BLaER1 (cell line): ENCODE data around the gene RETSAT.

Experiments
- H3K27ac ChIP-seq: shearing (Covaris generic); formaldehyde crosslinking; 2 replicates; pipeline ENCODE4 v1.8.1; 2022
- H3K27me3 ChIP-seq: shearing (Covaris generic); formaldehyde crosslinking; 2 replicates; pipeline ENCODE4 v1.8.1; 2022
- H3K36me3 ChIP-seq: shearing (Covaris generic); formaldehyde crosslinking; 2 replicates; pipeline ENCODE4 v1.8.1; 2022
- H3K4me1 ChIP-seq: shearing (Covaris generic); formaldehyde crosslinking; 2 replicates; pipeline ENCODE4 v1.8.1; 2022
- H3K4me2 ChIP-seq: shearing (Covaris generic); formaldehyde crosslinking; 2 replicates; pipeline ENCODE4 v1.8.1; 2022
- H3K4me3 ChIP-seq: shearing (Covaris generic); formaldehyde crosslinking; 2 replicates; pipeline ENCODE4 v1.8.1; 2022
- H3K9ac ChIP-seq: shearing (Covaris generic); formaldehyde crosslinking; 2 replicates; pipeline ENCODE4 v1.8.1; 2022
- H3K9me3 ChIP-seq: shearing (Covaris generic); formaldehyde crosslinking; 2 replicates; pipeline ENCODE4 v1.8.1; 2022
- H4K20me1 ChIP-seq: shearing (Covaris generic); formaldehyde crosslinking; 2 replicates; pipeline ENCODE4 v1.8.1; 2022
- Cebpa-rat ChIP-seq: shearing (Covaris generic); IDR thresholded peaks from 2 replicates; pipeline ENCODE4 v1.8.1; 2022

Gene RETSAT

DNA sequence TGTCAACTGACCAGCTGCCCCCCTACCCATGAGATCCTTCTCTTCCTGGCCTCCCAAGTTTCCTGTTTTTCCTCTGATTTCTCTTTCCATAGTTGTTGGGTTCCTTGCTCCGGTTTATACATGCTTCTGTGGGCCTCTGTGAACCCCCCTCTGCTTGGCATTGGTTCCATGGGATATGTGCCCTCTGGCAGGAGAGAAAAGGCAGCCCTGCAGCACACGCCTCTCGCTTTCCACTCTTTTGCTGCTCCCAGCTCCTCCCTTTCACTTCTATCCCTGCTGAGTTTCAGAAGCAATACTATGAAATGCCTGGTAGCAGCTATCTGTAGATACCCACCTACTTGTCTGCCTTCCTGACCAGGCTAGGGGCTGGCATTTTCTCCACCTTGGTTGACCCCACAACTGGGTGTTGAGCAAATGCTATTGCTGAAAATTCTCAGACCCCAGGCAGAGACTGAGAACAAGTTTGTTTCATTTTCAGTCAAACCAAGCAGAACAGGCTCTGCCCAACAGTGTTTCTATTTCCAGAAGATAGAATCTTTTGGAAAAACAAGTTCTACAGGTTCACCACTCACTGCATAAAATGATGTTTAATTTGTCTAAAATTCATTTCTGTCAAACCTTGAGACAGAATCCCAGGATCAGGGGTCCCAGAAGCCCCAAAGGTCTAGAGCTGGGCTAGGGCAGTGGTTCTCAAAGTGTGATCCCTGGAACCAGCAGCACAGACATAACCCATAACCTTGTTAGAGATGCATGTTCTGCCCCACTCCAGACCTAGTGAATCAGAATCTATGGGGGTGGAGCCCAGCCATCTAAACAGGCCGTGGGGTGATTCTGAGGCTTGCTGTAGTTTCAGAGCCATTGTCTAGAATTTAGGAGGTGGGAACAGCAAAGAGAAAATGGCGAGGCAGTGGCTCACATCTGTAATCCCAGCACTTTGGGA, 42.5 kb upstream of the RETSAT start:
- Histone ChIP-seq H3K9ac (no peak overlapping the region), H4K20me1 (no peaks in the 10 kb centered on the region), H3K4me1 (peaks cover 33% of the 10 kb centered on the region), H3K27ac (no peak overlapping the region), H3K9me3 (no peaks in the 10 kb centered on the region), H3K36me3 (peaks cover 83% of the 10 kb centered on the region), H3K4me2 (no peak overlapping the region), H3K27me3 (no peaks in the 10 kb centered on the region), H3K4me3 (no peak overlapping the region)
- TF ChIP-seq Cebpa-rat: no peak

DNA sequence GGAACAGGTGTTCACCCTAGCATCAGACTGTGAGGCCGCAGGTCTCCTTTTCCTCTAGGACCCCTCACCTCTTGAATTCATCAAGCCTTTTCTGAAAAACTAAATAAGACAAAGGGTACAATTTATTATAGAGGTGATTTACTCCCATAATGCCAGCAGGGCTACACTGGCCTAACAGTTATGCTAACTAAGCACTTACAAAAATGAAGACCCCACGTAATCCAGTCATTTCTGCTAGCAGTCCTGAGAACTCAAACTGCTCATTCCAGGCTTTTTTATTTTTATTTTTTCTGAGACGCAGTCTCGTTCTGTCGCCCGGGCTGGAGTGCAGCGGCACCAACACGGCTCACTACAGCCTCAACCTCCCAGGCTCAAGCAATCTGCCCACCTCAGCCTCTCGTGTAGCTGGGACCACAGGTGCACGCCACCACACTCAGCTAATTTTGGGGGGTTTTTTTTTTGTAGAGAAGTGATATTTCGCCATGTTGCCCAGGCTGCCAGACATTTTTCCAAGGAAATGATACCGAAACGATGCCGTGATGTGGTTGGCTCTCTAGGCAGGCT, 41.7 kb upstream of the RETSAT start:
- Histone ChIP-seq H3K9me3 (no peaks in the 10 kb centered on the region), H3K4me1 (peaks cover 33% of the 10 kb centered on the region), H3K4me2 (no peak overlapping the region), H3K4me3 (no peak overlapping the region), H4K20me1 (no peaks in the 10 kb centered on the region), H3K36me3 (peaks cover 83% of the 10 kb centered on the region), H3K27ac (peak overlapping the region; percentile 19; the same call in 1 of the 2 replicates), H3K27me3 (no peaks in the 10 kb centered on the region), H3K9ac (no peak overlapping the region)
- no peak for TF ChIP-seq Cebpa-rat

DNA sequence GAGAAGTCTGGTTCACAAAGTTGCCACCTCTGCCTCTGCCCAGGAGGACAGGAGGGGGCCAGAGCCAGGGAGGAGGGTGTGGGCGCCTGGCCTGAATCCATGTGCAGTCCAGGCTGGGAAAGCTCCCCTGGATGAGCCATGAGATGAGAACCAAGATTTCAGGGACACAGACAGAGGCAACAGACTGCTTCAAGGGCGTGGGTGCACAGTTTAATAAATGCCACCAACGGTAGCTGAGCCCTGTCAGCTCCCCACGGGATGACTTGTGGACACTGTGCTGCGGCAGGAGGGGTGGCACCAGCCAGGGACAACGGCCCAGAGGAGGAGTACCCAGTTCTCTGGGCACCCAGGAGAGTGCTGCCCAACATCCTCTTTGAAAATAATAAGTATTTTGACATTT, 40.6 kb upstream of the RETSAT start:
- no peak overlapping the region for H3K9ac ChIP-seq
- H3K27me3 ChIP-seq: no peaks in the 10 kb centered on the region
- H4K20me1 ChIP-seq: no peaks in the 10 kb centered on the region
- no peak for TF ChIP-seq Cebpa-rat
- 0 out of 2 replicates have a peak overlapping the region, but pooled peaks have one; percentile 26 for H3K27ac ChIP-seq
- no peaks in the 10 kb centered on the region for H3K9me3 ChIP-seq
- peaks cover 38% of the 10 kb centered on the region for H3K4me1 ChIP-seq
- H3K4me3 ChIP-seq: no peak overlapping the region
- H3K4me2 ChIP-seq: no peak overlapping the region
- H3K36me3 ChIP-seq: peaks cover 83% of the 10 kb centered on the region

DNA sequence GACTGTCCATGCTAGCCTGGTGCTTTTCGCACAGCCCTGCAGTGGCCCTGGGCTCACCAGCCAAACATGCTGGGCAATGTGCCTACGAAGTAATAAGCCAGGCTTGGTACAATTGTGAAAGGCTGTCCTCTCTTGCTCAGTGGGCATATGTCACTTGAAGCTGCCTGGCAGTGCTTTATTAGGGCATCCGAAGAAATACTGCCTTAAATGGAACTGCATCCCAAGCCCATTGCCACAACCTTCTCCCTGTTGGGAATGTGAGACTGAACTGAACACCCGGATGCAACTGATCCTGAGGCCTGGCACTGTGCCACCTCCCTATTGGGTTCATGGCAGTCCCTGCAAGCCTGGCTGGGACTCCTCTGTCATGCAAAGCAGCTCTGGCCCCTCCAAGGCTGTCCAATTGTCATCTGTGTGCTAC, 39.9 kb upstream of the RETSAT start:
- no peak for TF ChIP-seq Cebpa-rat
- no peak overlapping the region for H3K4me3 ChIP-seq
- no peaks in the 10 kb centered on the region for H3K9me3 ChIP-seq
- H3K4me1 ChIP-seq: peaks cover 45% of the 10 kb centered on the region
- no peak overlapping the region for H3K9ac ChIP-seq
- H4K20me1 ChIP-seq: no peaks in the 10 kb centered on the region
- H3K27me3 ChIP-seq: no peaks in the 10 kb centered on the region
- peaks cover 83% of the 10 kb centered on the region for H3K36me3 ChIP-seq
- H3K4me2 ChIP-seq: no peak overlapping the region
- peak overlapping the region; percentile 64; the same call in 1 of the 2 replicates for H3K27ac ChIP-seq

DNA sequence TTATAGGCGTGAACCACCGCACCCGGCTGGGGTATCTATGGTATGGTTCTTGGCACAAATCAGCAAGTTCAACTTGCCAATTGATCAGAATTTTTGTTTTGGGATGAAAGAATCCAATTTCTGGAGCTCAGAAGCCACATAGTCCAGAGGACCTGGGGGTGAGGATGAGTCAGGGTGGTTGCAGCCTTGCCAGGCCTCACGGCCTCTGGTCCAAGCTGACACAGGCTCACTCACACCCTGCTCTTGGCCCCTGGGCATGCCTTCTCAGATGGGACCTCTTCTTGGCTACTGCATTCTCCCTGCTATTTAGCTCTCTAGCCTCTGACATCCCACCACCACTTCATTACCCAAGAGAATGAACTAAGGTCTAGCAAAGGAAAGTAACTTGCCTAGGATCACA, 39.5 kb upstream of the RETSAT start:
- Histone ChIP-seq H3K4me3 (no peak overlapping the region), H3K36me3 (peaks cover 83% of the 10 kb centered on the region), H3K27me3 (no peaks in the 10 kb centered on the region), H4K20me1 (no peaks in the 10 kb centered on the region), H3K4me2 (no peak overlapping the region; the same call in 1 of the 2 replicates), H3K9me3 (no peaks in the 10 kb centered on the region), H3K9ac (no peak overlapping the region), H3K4me1 (peaks cover 46% of the 10 kb centered on the region), H3K27ac (peak overlapping the region; percentile 64; the same call in 1 of the 2 replicates)
- no peak for TF ChIP-seq Cebpa-rat

DNA sequence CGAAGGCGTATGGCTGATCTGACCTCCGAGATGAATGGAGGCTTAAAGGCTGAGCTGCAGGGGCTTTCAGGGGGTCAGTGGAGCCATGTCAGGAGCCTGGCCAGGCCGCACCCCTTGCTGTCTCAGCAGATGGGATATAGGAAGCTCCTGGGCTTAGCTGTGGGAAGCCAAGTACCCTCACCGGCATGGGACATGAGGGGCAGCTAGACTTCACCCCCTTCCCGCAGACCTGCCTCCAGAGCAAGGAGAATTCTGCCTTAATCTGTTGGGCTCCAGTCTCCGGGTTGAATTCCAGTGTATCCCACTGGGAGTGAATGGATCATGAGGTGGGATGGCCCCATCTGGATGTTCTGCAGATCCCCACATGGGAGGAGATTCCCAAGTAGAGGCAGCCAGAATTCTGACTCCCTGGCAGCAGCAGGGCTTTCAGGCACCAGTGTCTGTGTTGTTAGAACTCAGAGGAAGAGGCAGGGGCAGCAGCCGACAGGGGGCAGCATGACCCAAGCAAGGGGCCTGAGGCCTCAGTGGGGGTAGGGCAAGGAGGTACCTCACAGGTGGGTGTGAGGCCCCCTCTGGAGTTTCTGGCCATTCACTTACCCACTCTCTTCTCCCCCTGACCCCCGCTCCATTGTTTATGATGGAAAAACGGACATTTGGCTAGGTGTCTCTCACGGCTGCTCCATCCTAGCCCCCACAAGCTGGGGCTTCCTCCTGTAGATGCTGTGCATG, 36.8 kb upstream of the RETSAT start:
- Histone ChIP-seq H3K4me3 (no peak overlapping the region), H3K9me3 (no peaks in the 10 kb centered on the region), H3K27ac (no peak overlapping the region), H3K36me3 (peaks cover 84% of the 10 kb centered on the region), H4K20me1 (no peaks in the 10 kb centered on the region), H3K4me1 (peaks cover 46% of the 10 kb centered on the region), H3K27me3 (no peaks in the 10 kb centered on the region), H3K9ac (no peak overlapping the region), H3K4me2 (peak overlapping the region; percentile 65; the same call in 1 of the 2 replicates)
- no peak for TF ChIP-seq Cebpa-rat

DNA sequence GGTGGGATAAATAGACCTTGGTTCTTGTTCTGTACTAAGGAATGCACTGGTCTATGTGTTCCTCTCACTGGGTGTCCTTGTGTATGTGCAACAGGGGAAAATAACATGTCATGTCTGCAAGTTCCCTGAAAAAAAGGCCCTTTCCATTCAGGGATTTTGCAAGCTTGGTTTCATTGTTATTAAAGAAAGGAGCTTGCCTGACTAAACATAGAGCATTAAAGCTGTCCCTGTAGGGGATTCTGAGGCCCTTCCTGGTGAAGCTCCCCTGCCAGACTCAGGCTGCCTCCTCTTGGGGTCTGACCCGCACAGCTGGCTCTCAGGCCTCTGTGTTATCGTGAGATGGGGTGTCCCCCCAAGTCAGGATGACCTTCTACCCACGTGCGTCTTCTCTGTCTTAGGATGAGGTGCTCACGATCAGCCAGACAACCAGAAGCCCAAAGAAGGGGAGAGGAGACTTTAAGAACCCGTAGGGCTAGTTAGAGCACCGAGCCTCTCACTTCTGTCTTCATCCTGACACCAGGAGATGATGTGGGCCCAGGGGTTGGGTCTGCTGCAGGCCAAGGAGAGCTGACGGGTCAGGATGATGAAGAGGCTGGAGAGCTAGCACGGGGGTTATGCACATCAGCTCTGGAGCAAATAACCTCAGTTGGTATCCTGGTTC, 34.7 kb upstream of the RETSAT start:
- H4K20me1 ChIP-seq: no peaks in the 10 kb centered on the region
- H3K4me2 ChIP-seq: no peak overlapping the region
- no peak overlapping the region for H3K27ac ChIP-seq
- no peak overlapping the region for H3K4me3 ChIP-seq
- TF ChIP-seq Cebpa-rat: no peak
- H3K27me3 ChIP-seq: no peaks in the 10 kb centered on the region
- H3K9ac ChIP-seq: no peak overlapping the region
- H3K9me3 ChIP-seq: no peaks in the 10 kb centered on the region
- H3K4me1 ChIP-seq: peaks cover 43% of the 10 kb centered on the region
- peaks cover 82% of the 10 kb centered on the region for H3K36me3 ChIP-seq

DNA sequence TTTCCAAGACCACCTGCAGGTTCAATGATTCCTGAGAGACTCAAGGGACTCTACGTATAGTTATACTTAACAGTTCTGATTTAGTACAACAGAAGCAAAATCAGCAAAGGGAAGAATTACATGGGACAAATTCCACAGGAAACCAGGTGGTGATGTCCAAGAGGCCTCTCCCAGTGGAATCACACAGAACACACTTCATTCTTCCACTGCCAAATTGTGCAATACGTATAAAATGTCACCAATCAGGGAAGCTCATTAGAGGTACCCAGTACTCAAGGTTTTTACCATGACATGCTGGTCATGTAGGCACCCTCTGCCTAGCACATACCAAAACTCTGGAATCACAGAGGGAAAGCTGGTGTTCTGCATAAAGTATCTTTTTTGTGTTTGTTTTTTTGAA, 33.4 kb upstream of the RETSAT start:
- H3K9me3 ChIP-seq: no peaks in the 10 kb centered on the region
- no peak for TF ChIP-seq Cebpa-rat
- H4K20me1 ChIP-seq: no peaks in the 10 kb centered on the region
- no peak overlapping the region for H3K27ac ChIP-seq
- H3K27me3 ChIP-seq: no peaks in the 10 kb centered on the region
- no peak overlapping the region for H3K4me3 ChIP-seq
- no peak overlapping the region for H3K9ac ChIP-seq
- peaks cover 30% of the 10 kb centered on the region for H3K4me1 ChIP-seq
- peaks cover 83% of the 10 kb centered on the region for H3K36me3 ChIP-seq
- no peak overlapping the region for H3K4me2 ChIP-seq

DNA sequence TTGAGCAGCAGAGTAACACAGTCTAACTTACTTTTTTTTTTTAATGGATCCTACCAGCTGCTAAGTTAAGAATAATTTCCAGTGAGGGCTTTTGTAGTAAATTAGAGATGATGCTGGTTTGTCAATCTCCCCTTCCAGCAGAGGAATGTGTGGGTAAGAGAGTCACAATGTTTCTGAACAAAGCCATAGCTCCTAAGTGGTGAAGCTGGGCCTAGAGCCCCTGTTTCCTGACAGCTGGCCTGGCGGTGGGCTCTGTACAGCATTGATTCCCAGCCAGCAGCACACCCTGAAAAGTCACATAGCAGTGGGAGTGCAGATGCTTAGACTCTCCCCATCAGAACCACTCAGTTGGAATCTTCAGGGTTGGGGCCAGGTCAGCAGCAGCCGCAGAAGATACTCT, 31.4 kb upstream of the RETSAT start:
- peaks cover 87% of the 10 kb centered on the region for H3K36me3 ChIP-seq
- H4K20me1 ChIP-seq: no peaks in the 10 kb centered on the region
- H3K4me2 ChIP-seq: no peak overlapping the region
- no peak overlapping the region for H3K9ac ChIP-seq
- no peak for TF ChIP-seq Cebpa-rat
- no peaks in the 10 kb centered on the region for H3K27me3 ChIP-seq
- H3K27ac ChIP-seq: no peak overlapping the region
- no peak overlapping the region for H3K4me3 ChIP-seq
- peaks cover 13% of the 10 kb centered on the region for H3K4me1 ChIP-seq
- H3K9me3 ChIP-seq: peaks cover 1% of the 10 kb centered on the region
